Dendritic cell treated with granulocyte-macrophage colony-stimulating factor and Interleukin-4, amounts not matched to agents 40 ng/mL and 50 ng/mL, for 4 days (primary cell): ENCODE measurements around the gene ZBTB3.
A peak's percentile ranks its signal among the peaks of the same experiment; 100 is the strongest.
"Not testable (repeated sequence)": the region's sequence is repeated elsewhere in the genome, so short reads cannot be mapped to it uniquely, and the experiment has no call there.

Source experiments
- H3K27ac Mint-ChIP-seq: one replicate; pipeline ENCODE4 v1.8.0; 2022; ENCODE audit warnings: mild to moderate bottlenecking, mixed read lengths
- H3K27me3 Mint-ChIP-seq: one replicate; pipeline ENCODE4 v1.8.0; 2022; ENCODE audit warnings: mild to moderate bottlenecking, mixed read lengths
- H3K36me3 Mint-ChIP-seq: one replicate; pipeline ENCODE4 v1.8.0; 2022; ENCODE audit warnings: low read depth, mixed read lengths
- H3K4me1 Mint-ChIP-seq: one replicate; pipeline ENCODE4 v1.8.0; 2022; ENCODE audit warnings: low read depth, mixed read lengths
- H3K4me3 Mint-ChIP-seq: one replicate; pipeline ENCODE4 v1.8.0; 2022; ENCODE audit warnings: mild to moderate bottlenecking, moderate library complexity, mixed read lengths
- H3K9me3 Mint-ChIP-seq: one replicate; pipeline ENCODE4 v1.8.0; 2022; ENCODE audit warnings: mixed read lengths
- intact Hi-C: fragments of 100-400 bp; cut with micrococcal nuclease; formaldehyde crosslinking; loops from one replicate; pipeline ENCODE4 v1.15.0; 2022

ZBTB3 gene

GRCh38 chr11:62737196-62737595 lies 16.8 kb downstream of the ZBTB3 start:
- H3K4me1 Mint-ChIP-seq: no peaks in the 10 kb centered on the region
- intact Hi-C loops: no loop called here
- H3K27me3 Mint-ChIP-seq: no peaks in the 10 kb centered on the region
- H3K27ac Mint-ChIP-seq: no peak overlapping the region
- peaks cover 98% of the 10 kb centered on the region for H3K36me3 Mint-ChIP-seq
- no peak overlapping the region for H3K4me3 Mint-ChIP-seq
- no peaks in the 10 kb centered on the region for H3K9me3 Mint-ChIP-seq

GRCh38 chr11:62732830-62733229 lies 21.1 kb downstream of the ZBTB3 start:
- Mint-ChIP-seq H3K36me3 (peaks cover 91% of the 10 kb centered on the region), H3K4me3 (no peak overlapping the region), H3K4me1 (peaks cover 19% of the 10 kb centered on the region), H3K9me3 (no peaks in the 10 kb centered on the region), H3K27ac (peak overlapping the region; percentile 37), H3K27me3 (no peaks in the 10 kb centered on the region)
- intact Hi-C loops: no loop called here

- H3K27ac Mint-ChIP-seq: peak overlapping the region; percentile 97
- H3K4me3 Mint-ChIP-seq: peak overlapping the region; percentile 95
- peaks cover 89% of the 10 kb centered on the region for H3K36me3 Mint-ChIP-seq
- intact Hi-C loops, H3K9me3 Mint-ChIP-seq, H3K27me3 Mint-ChIP-seq: not testable (repeated sequence)
- H3K4me1 Mint-ChIP-seq: peaks cover 30% of the 10 kb centered on the region
Measured at GRCh38 chr11:62730076-62730475, 23.9 kb downstream of the ZBTB3 start.

- intact Hi-C loops: loop anchor here (1.0 to 5.0 kb wide), 4 partner anchors 25 to 134 kb away; partner anchors contain the start of gene TAF6L
- Mint-ChIP-seq H3K27ac (peak within 1 kb of the TSS; percentile 97), H3K4me1 (peaks cover 44% of the 10 kb centered on the region), H3K27me3 (no peaks in the 10 kb centered on the region), H3K36me3 (peaks cover 85% of the 10 kb centered on the region), H3K4me3 (peak within 1 kb of the TSS; percentile 95), H3K9me3 (no peaks in the 10 kb centered on the region)
Measured at GRCh38 chr11:62728171-62728988, 25.6 kb downstream of the ZBTB3 start, which contains the start of gene TTC9C. TSS of gene TTC9C (plus strand) at chr11:62728486. CDS start at chr11:62728849, 363 bp downstream.

GRCh38 chr11:62727872-62728170 lies 26.1 kb downstream of the ZBTB3 start:
- H3K36me3 Mint-ChIP-seq: peaks cover 85% of the 10 kb centered on the region
- no peaks in the 10 kb centered on the region for H3K9me3 Mint-ChIP-seq
- peaks cover 46% of the 10 kb centered on the region for H3K4me1 Mint-ChIP-seq
- intact Hi-C loops: loop anchor here (1.0 to 5.0 kb wide), 5 partner anchors 19 to 134 kb away; partner anchors contain the start of gene TAF6L
- H3K4me3 Mint-ChIP-seq: peak overlapping the region; percentile 95
- peak overlapping the region; percentile 97 for H3K27ac Mint-ChIP-seq
- no peaks in the 10 kb centered on the region for H3K27me3 Mint-ChIP-seq

GRCh38 chr11:62727165-62727871 lies 26.6 kb downstream of the ZBTB3 start, which contains the start of gene HNRNPUL2:
TSS of gene HNRNPUL2 (minus strand) at chr11:62727457. CDS start at chr11:62727156, 301 bp downstream.
- intact Hi-C loops: loop anchor here (1.0 to 5.0 kb wide), 3 partner anchors 18 to 135 kb away; partner anchors contain the start of gene TAF6L
- peaks cover 46% of the 10 kb centered on the region for H3K4me1 Mint-ChIP-seq
- H3K36me3 Mint-ChIP-seq: peaks cover 85% of the 10 kb centered on the region

GRCh38 chr11:62726915-62727164 lies 27.1 kb downstream of the ZBTB3 start:
- peaks cover 46% of the 10 kb centered on the region for H3K4me1 Mint-ChIP-seq
- intact Hi-C loops: loop anchor here (1.0 to 5.0 kb wide), 3 partner anchors 18 to 135 kb away; partner anchors contain the start of gene TAF6L
- peak overlapping the region; percentile 95 for H3K4me3 Mint-ChIP-seq
- peaks cover 89% of the 10 kb centered on the region for H3K36me3 Mint-ChIP-seq
- H3K9me3 Mint-ChIP-seq: no peaks in the 10 kb centered on the region
- no peaks in the 10 kb centered on the region for H3K27me3 Mint-ChIP-seq
- H3K27ac Mint-ChIP-seq: peak overlapping the region; percentile 97

More at GRCh38 chr11:62727165-62727871, 26.6 kb downstream of the ZBTB3 start, which contains the start of gene HNRNPUL2:
- Mint-ChIP-seq H3K4me3 (peak within 1 kb of the TSS; percentile 95), H3K27me3 (no peaks in the 10 kb centered on the region), H3K27ac (peak within 1 kb of the TSS; percentile 97), H3K9me3 (no peaks in the 10 kb centered on the region)

GRCh38 chr11:62726156-62726914 lies 27.6 kb downstream of the ZBTB3 start:
- H3K4me3 Mint-ChIP-seq: peak overlapping the region; percentile 95
- H3K36me3 Mint-ChIP-seq: peaks cover 89% of the 10 kb centered on the region
- no peaks in the 10 kb centered on the region for H3K9me3 Mint-ChIP-seq
- H3K27ac Mint-ChIP-seq: peak overlapping the region; percentile 97
- H3K4me1 Mint-ChIP-seq: peaks cover 42% of the 10 kb centered on the region
- intact Hi-C loops: loop anchor here (5.0 kb wide), 2 partner anchors 46 to 136 kb away; partner anchors contain the start of gene TAF6L
- H3K27me3 Mint-ChIP-seq: no peaks in the 10 kb centered on the region

GRCh38 chr11:62725646-62726045 lies 28.3 kb downstream of the ZBTB3 start:
- Mint-ChIP-seq H3K4me3 (peak overlapping the region; percentile 95), H3K27ac (peak overlapping the region; percentile 97), H3K36me3 (peaks cover 89% of the 10 kb centered on the region), H3K4me1 (peaks cover 37% of the 10 kb centered on the region), H3K9me3 (no peaks in the 10 kb centered on the region), H3K27me3 (no peaks in the 10 kb centered on the region)
- intact Hi-C loops: loop anchor here (5.0 kb wide), 2 partner anchors 47 to 137 kb away; partner anchors contain the start of gene TAF6L

- H3K27ac Mint-ChIP-seq: peak overlapping the region; percentile 64
- intact Hi-C loops: no loop called here
- peaks cover 33% of the 10 kb centered on the region for H3K4me1 Mint-ChIP-seq
- H3K36me3 Mint-ChIP-seq: peaks cover 94% of the 10 kb centered on the region
- no peaks in the 10 kb centered on the region for H3K9me3 Mint-ChIP-seq
- H3K4me3 Mint-ChIP-seq: peak overlapping the region; percentile 95
- H3K27me3 Mint-ChIP-seq: no peaks in the 10 kb centered on the region
Measured at GRCh38 chr11:62724171-62724570, 29.8 kb downstream of the ZBTB3 start.

- no peak overlapping the region for H3K27ac Mint-ChIP-seq
- no peak overlapping the region for H3K4me3 Mint-ChIP-seq
- H3K27me3 Mint-ChIP-seq: no peaks in the 10 kb centered on the region
Measured at GRCh38 chr11:62721994-62722393, 32.0 kb downstream of the ZBTB3 start.

GRCh38 chr11:62719302-62719978 lies 34.5 kb downstream of the ZBTB3 start:
- H3K27ac Mint-ChIP-seq: no peak overlapping the region
- no peak overlapping the region for H3K4me3 Mint-ChIP-seq
- H3K27me3 Mint-ChIP-seq: no peaks in the 10 kb centered on the region
- peaks cover 44% of the 10 kb centered on the region for H3K4me1 Mint-ChIP-seq
- intact Hi-C loops: no loop called here
- peaks cover 100% of the 10 kb centered on the region for H3K36me3 Mint-ChIP-seq
- no peaks in the 10 kb centered on the region for H3K9me3 Mint-ChIP-seq

More at GRCh38 chr11:62721994-62722393, 32.0 kb downstream of the ZBTB3 start:
- intact Hi-C loops: no loop called here
- Mint-ChIP-seq H3K9me3 (no peaks in the 10 kb centered on the region), H3K4me1 (peaks cover 39% of the 10 kb centered on the region), H3K36me3 (peaks cover 96% of the 10 kb centered on the region)

GRCh38 chr11:62716816-62717215 lies 37.1 kb downstream of the ZBTB3 start:
- H3K36me3 Mint-ChIP-seq: peaks cover 100% of the 10 kb centered on the region
- H3K27me3 Mint-ChIP-seq: no peaks in the 10 kb centered on the region
- H3K27ac Mint-ChIP-seq: no peak overlapping the region
- H3K4me1 Mint-ChIP-seq: peaks cover 37% of the 10 kb centered on the region
- H3K9me3 Mint-ChIP-seq: no peaks in the 10 kb centered on the region
- intact Hi-C loops: no loop called here
- no peak overlapping the region for H3K4me3 Mint-ChIP-seq
